RWPE2 (cell line): ENCODE results near the gene RBM20.

ENCODE experiments used
- ATAC-seq: fragments of 200-7000 bp; cut with Tn5 transposase; 3 replicates; pipeline ENCODE4 v1.9.1; 2021; ENCODE audit warnings: low read depth
- DNase-seq: peaks from one replicate; pipeline ENCODE4 v3.0.0-alpha.2; 2020; ENCODE audit warnings: low spot score
- H3K27ac ChIP-seq: fragments of 450-650 bp; 2 replicates; pipeline ENCODE4 v1.5.1; 2017; ENCODE audit warnings: mild to moderate bottlenecking; ENCODE audit not compliant: poor library complexity, severe bottlenecking
- H3K27me3 ChIP-seq: fragments of 250-450 bp; sonication (Bioruptor Pico); 2 replicates; pipeline ENCODE4 v1.5.1; 2021; ENCODE audit warnings: mild to moderate bottlenecking, moderate library complexity; ENCODE audit not compliant: insufficient read depth, poor library complexity, severe bottlenecking
- H3K36me3 ChIP-seq: fragments of 250-450 bp; sonication (Bioruptor Pico); 2 replicates; pipeline ENCODE4 v1.5.1; 2020; ENCODE audit warnings: low read depth, mild to moderate bottlenecking, moderate library complexity
- H3K4me1 ChIP-seq: fragments of 250-450 bp; sonication (Bioruptor Pico); 2 replicates; pipeline ENCODE4 v1.5.1; 2021; ENCODE audit warnings: mild to moderate bottlenecking, moderate library complexity; ENCODE audit not compliant: insufficient read depth, poor library complexity, severe bottlenecking
- H3K4me3 ChIP-seq: fragments of 250-450 bp; sonication (Bioruptor Pico); 2 replicates; pipeline ENCODE4 v1.5.1; 2021; ENCODE audit warnings: mild to moderate bottlenecking, moderate library complexity; ENCODE audit not compliant: severe bottlenecking
- H3K9me3 ChIP-seq: fragments of 250-450 bp; sonication (Bioruptor Pico); 2 replicates; pipeline ENCODE4 v1.5.1; 2021; ENCODE audit warnings: mild to moderate bottlenecking, moderate library complexity; ENCODE audit not compliant: severe bottlenecking
- TF ChIP-seq, protein P1 (sequence below): fragments of 450-650 bp; IDR thresholded peaks from one replicate; pipeline ENCODE4 v1.5.1; 2017; ENCODE audit warnings: mild to moderate bottlenecking, moderate library complexity; ENCODE audit not compliant: poor library complexity, severe bottlenecking

RBM20 gene

GRCh38 chr10:110679486-110680272, 35.5 kb downstream of the RBM20 start:
- no peaks in the 10 kb centered on the region for H3K36me3 ChIP-seq
- H3K4me3 ChIP-seq, result no peak overlapping the region
- H3K27me3 ChIP-seq, result peaks cover 7% of the 10 kb centered on the region
- H3K4me1 ChIP-seq, result no peaks in the 10 kb centered on the region
- no peak overlapping the region for H3K27ac ChIP-seq
- DNase-seq (no peak), ATAC-seq (no peak)
- TF ChIP-seq, protein P1, sequence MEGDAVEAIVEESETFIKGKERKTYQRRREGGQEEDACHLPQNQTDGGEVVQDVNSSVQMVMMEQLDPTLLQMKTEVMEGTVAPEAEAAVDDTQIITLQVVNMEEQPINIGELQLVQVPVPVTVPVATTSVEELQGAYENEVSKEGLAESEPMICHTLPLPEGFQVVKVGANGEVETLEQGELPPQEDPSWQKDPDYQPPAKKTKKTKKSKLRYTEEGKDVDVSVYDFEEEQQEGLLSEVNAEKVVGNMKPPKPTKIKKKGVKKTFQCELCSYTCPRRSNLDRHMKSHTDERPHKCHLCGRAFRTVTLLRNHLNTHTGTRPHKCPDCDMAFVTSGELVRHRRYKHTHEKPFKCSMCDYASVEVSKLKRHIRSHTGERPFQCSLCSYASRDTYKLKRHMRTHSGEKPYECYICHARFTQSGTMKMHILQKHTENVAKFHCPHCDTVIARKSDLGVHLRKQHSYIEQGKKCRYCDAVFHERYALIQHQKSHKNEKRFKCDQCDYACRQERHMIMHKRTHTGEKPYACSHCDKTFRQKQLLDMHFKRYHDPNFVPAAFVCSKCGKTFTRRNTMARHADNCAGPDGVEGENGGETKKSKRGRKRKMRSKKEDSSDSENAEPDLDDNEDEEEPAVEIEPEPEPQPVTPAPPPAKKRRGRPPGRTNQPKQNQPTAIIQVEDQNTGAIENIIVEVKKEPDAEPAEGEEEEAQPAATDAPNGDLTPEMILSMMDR, result no peak
- no peaks in the 10 kb centered on the region for H3K9me3 ChIP-seq

DNA sequence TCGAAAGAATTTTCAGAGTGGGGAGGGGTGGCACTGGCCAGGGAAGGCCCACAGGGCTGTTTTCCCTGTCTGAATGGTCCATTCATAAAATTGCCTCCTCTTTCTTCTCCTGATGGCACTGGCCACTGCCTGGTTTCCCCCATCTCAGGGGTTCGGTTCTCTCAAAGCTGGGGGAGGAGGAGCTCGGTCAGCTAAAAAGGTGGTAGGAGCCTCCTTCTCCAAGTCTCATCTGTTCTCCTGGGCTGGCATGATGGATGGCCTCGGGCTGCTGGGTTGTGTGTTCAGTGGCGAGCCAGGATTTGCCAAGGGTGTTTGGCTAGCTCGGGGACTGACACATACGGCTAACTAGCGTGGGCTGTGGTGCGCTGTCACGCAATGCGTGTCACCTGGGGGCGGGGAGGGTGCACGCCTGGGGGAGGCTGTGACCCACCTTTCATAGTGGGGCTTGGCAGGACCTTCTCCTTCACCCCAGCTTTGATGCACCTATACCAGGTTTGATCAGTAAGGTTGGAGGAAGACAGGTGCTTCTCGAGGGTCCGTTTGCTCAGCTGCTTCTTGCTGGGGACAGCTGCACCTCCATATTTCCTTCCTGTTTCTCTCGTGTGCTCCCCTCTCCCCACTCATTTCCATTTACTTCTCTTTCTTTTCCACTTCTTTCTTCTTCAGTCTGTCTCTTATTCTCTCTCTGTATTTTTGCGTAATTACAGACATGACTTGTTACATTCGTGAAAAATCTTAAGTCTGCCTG, 36.3 kb downstream of the RBM20 start:
- ATAC-seq, result no peak
- H3K4me3 ChIP-seq, result no peak overlapping the region
- H3K27ac ChIP-seq, result no peak overlapping the region
- no peak for DNase-seq
- peaks cover 7% of the 10 kb centered on the region for H3K27me3 ChIP-seq
- no peaks in the 10 kb centered on the region for H3K36me3 ChIP-seq
- H3K9me3 ChIP-seq, result no peaks in the 10 kb centered on the region
- H3K4me1 ChIP-seq, result no peaks in the 10 kb centered on the region
- TF ChIP-seq, protein P1, result no peak

- no peaks in the 10 kb centered on the region for H3K36me3 ChIP-seq
- TF ChIP-seq, protein P1, result peak; percentile 32
- no peak overlapping the region for H3K4me3 ChIP-seq
- no peak overlapping the region for H3K27ac ChIP-seq
- no peaks in the 10 kb centered on the region for H3K9me3 ChIP-seq
- H3K4me1 ChIP-seq, result no peaks in the 10 kb centered on the region
- H3K27me3 ChIP-seq, result peaks cover 7% of the 10 kb centered on the region
- ATAC-seq (no peak), DNase-seq (no peak)
These were observed 37.0 kb downstream of the RBM20 start for GRCh38 chr10:110681023-110681681.

- Histone ChIP-seq H3K4me1 (no peaks in the 10 kb centered on the region), H3K27me3 (peaks cover 7% of the 10 kb centered on the region), H3K9me3 (no peaks in the 10 kb centered on the region), H3K27ac (no peak overlapping the region), H3K4me3 (no peak overlapping the region), H3K36me3 (no peaks in the 10 kb centered on the region)
- ATAC-seq, result no peak
- no peak for DNase-seq
- TF ChIP-seq, protein P1, result no peak
These were observed 38.2 kb downstream of the RBM20 start for GRCh38 chr10:110682348-110682747.
